IMR-90 (cell line): Measurements from ENCODE around the gene ZNF512. TPM values are rescaled to one million over a fixed set of nuclear protein-coding genes. Genes with fewer than 3 reads are reported as not detected.

ENCODE experiments used
- ATAC-seq: fragments of 200-7000 bp; cut with Tn5 transposase; 2 replicates; pipeline ENCODE4 v1.9.1; 2020; ENCODE audit warnings: low read depth, mild to moderate bottlenecking, moderate library complexity
- BruUV-seq: library from RNA; stranded (reverse); fragments of 400-500 nt; replicated peaks from 2 replicates; lab custom pipeline; 2021; lab: Mats Ljungman, UMichigan
- CTCF ChIA-PET: fragments of 300-600 bp; formaldehyde crosslinking; extraction: SDS; loops from one replicate; lab custom pipeline; 2021; ENCODE audit warnings: antibody characterized with exemption; lab: Yijun Ruan, JAX
- POLR2A ChIA-PET: fragments of 300-600 bp; sonication (Branson Sonifier 250); formaldehyde crosslinking; loops from one replicate; lab custom pipeline; 2022; ENCODE audit warnings: antibody characterized with exemption; ENCODE audit not compliant: unreplicated experiment; lab: Charles Lee
- DNase-seq: peaks from one replicate; pipeline ENCODE4 v3.0.0; 2013
- H2AFZ ChIP-seq: replicated peaks from 2 replicates; pipeline ENCODE3; 2013; ENCODE audit warnings: low read length, mild to moderate bottlenecking; ENCODE audit not compliant: poor library complexity
- H2AK5ac ChIP-seq: 2 replicates; pipeline ENCODE4 v1.6.1; 2013; ENCODE audit warnings: low read depth, low read length, inconsistent platforms
- H2AK9ac ChIP-seq: replicated peaks from 2 replicates; pipeline ENCODE3; 2013; ENCODE audit warnings: mild to moderate bottlenecking, low read depth, low read length, moderate library complexity; ENCODE audit not compliant: poor library complexity
- H2BK120ac ChIP-seq: 2 replicates; pipeline ENCODE4 v1.6.1; 2013; ENCODE audit warnings: low read depth, low read length, inconsistent platforms
- H2BK15ac ChIP-seq: 3 replicates; pipeline ENCODE4 v1.6.1; 2013; ENCODE audit warnings: low read depth, low read length, inconsistent platforms
- H2BK20ac ChIP-seq: 2 replicates; pipeline ENCODE4 v1.6.1; 2013; ENCODE audit warnings: low read depth, mild to moderate bottlenecking, inconsistent platforms, low read length, moderate library complexity
- H2BK5ac ChIP-seq: 2 replicates; pipeline ENCODE4 v1.6.1; 2013; ENCODE audit warnings: mild to moderate bottlenecking, low read depth, low read length, inconsistent platforms; ENCODE audit not compliant: poor library complexity, severe bottlenecking
- H3K14ac ChIP-seq: replicated peaks from 2 replicates; pipeline ENCODE4 v1.6.1; 2013; ENCODE audit warnings: low read depth, low read length, inconsistent platforms
- H3K18ac ChIP-seq: 2 replicates; pipeline ENCODE4 v1.6.1; 2013; ENCODE audit warnings: low read depth, low read length, control low read depth
- H3K23ac ChIP-seq: 2 replicates; pipeline ENCODE4 v1.6.1; 2013; ENCODE audit warnings: low read depth, low read length, inconsistent platforms
- H3K27ac ChIP-seq: 2 replicates; pipeline ENCODE4 v1.5.1; 2013; ENCODE audit warnings: mild to moderate bottlenecking, control low read depth, low read length; ENCODE audit not compliant: insufficient read depth
- H3K27me3 ChIP-seq: 2 replicates; pipeline ENCODE4 v1.6.1; 2013; ENCODE audit warnings: low read length; ENCODE audit not compliant: control insufficient read depth, insufficient read depth
- H3K36me3 ChIP-seq: 2 replicates; pipeline ENCODE4 v1.6.1; 2013; ENCODE audit warnings: low read length, mixed read lengths; ENCODE audit not compliant: control insufficient read depth, insufficient read depth
- H3K4ac ChIP-seq: 2 replicates; pipeline ENCODE4 v1.6.1; 2013; ENCODE audit warnings: low read depth, low read length, inconsistent platforms
- H3K4me1 ChIP-seq: 2 replicates; pipeline ENCODE4 v1.6.1; 2013; ENCODE audit warnings: low read length, mixed read lengths; ENCODE audit not compliant: control insufficient read depth, insufficient read depth
- H3K4me2 ChIP-seq: 2 replicates; pipeline ENCODE4 v1.6.1; 2013; ENCODE audit warnings: low read depth, mild to moderate bottlenecking, control low read depth, low read length, moderate library complexity
- H3K4me3 ChIP-seq: 2 replicates; pipeline ENCODE4 v1.5.1; 2013; ENCODE audit warnings: low read depth, mild to moderate bottlenecking, control low read depth, low read length, moderate library complexity; ENCODE audit not compliant: insufficient read depth
- H3K56ac ChIP-seq: 2 replicates; pipeline ENCODE4 v1.6.1; 2013; ENCODE audit warnings: low read length, inconsistent platforms; ENCODE audit not compliant: insufficient read depth; ENCODE audit errors: extremely low read depth
- H3K79me1 ChIP-seq, 2 experiments: 2 replicates each; pipeline ENCODE4 v1.6.1; 2013; ENCODE audit warnings: low read length in 2 of 2, inconsistent platforms in 1 of 2, low read depth in 1 of 2
- H3K9ac ChIP-seq: 2 replicates; pipeline ENCODE4 v1.6.1; 2013; ENCODE audit warnings: low read depth, low read length, control low read depth
- H3K9me1 ChIP-seq: 2 replicates; pipeline ENCODE4 v1.6.1; 2013; ENCODE audit warnings: low read length, inconsistent platforms; ENCODE audit not compliant: insufficient read depth
- H3K9me3 ChIP-seq: 2 replicates; pipeline ENCODE4 v1.6.1; 2013; ENCODE audit warnings: low read length; ENCODE audit not compliant: control insufficient read depth, insufficient read depth
- H4K20me1 ChIP-seq: 2 replicates; pipeline ENCODE4 v1.6.1; 2013; ENCODE audit warnings: low read length, inconsistent platforms; ENCODE audit not compliant: insufficient read depth
- H4K5ac ChIP-seq: 2 replicates; pipeline ENCODE4 v1.6.1; 2013; ENCODE audit warnings: mild to moderate bottlenecking, low read depth, low read length, control low read depth
- H4K8ac ChIP-seq, 2 experiments: 2 replicates each; pipeline ENCODE4 v1.6.1; 2013; ENCODE audit warnings: low read depth in 2 of 2, low read length in 2 of 2, control low read depth in 1 of 2, inconsistent platforms in 1 of 2
- H4K91ac ChIP-seq: 2 replicates; pipeline ENCODE4 v1.6.1; 2013; ENCODE audit warnings: low read depth, low read length, inconsistent platforms; ENCODE audit not compliant: insufficient read depth
- BHLHE40 ChIP-seq: fragments of 150-350 bp; IDR thresholded peaks from 2 replicates; pipeline ENCODE4 v1.6.1; 2016; ENCODE audit warnings: mild to moderate bottlenecking, low read depth, low read length
- CEBPB ChIP-seq: IDR thresholded peaks from 2 replicates; pipeline ENCODE4 v1.6.1; 2012; ENCODE audit warnings: low read depth, low read length, improper control_type of control experiment
- CHD1 ChIP-seq: IDR thresholded peaks from 2 replicates; pipeline ENCODE4 v1.6.1; 2012; ENCODE audit warnings: low read depth, low read length, improper control_type of control experiment
- FOS ChIP-seq: fragments of 150-350 bp; IDR thresholded peaks from 2 replicates; pipeline ENCODE4 v1.6.1; 2016; ENCODE audit warnings: low read depth, low read length
- MAFK ChIP-seq: IDR thresholded peaks from 2 replicates; pipeline ENCODE4 v1.6.1; 2012; ENCODE audit warnings: low read depth, low read length, improper control_type of control experiment
- MAZ ChIP-seq: IDR thresholded peaks from 2 replicates; pipeline ENCODE4 v1.6.1; 2012; ENCODE audit warnings: low read depth, mild to moderate bottlenecking, low read length, improper control_type of control experiment, moderate library complexity, borderline replicate concordance
- MXI1 ChIP-seq: IDR thresholded peaks from 2 replicates; pipeline ENCODE4 v1.6.1; 2012; ENCODE audit warnings: low read depth, mild to moderate bottlenecking, low read length, moderate library complexity, borderline replicate concordance
- NFE2L2 ChIP-seq: fragments of 150-350 bp; IDR thresholded peaks from 2 replicates; pipeline ENCODE4 v1.6.1; 2016; ENCODE audit warnings: low read depth, mild to moderate bottlenecking, low read length
- POLR2A ChIP-seq: IDR thresholded peaks from 2 replicates; pipeline ENCODE4 v1.6.1; 2012; ENCODE audit warnings: mild to moderate bottlenecking, low read depth, low read length
- RFX5 ChIP-seq: IDR thresholded peaks from 2 replicates; pipeline ENCODE4 v1.8.0; 2012; ENCODE audit warnings: low read depth, mild to moderate bottlenecking, low read length, moderate library complexity
- WGBS, 2 experiments: methylation state at CpG; one replicate each; pipeline versions ENCODE4 v1.1.5 to v1.1.7; 2013; ENCODE audit warnings: missing lambda C conversion rate in 2 of 2; ENCODE audit not compliant: insufficient read length in 1 of 2; ENCODE audit errors: extremely low coverage in 2 of 2; 5-methylcytosine and 5-hydroxymethylcytosine counted together
- dilution Hi-C: fragments of 300-500 bp; cut with HindIII; formaldehyde crosslinking; loops from one replicate; pipeline ENCODE4 v1.14.3; 2018; ENCODE audit warnings: low sequenced_read_pairs; ENCODE audit not compliant: unreplicated experiment
- in situ Hi-C: fragments of 300-500 bp; cut with MboI; formaldehyde crosslinking; loops from 3 replicates; pipeline ENCODE4 v1.14.3; 2019; ENCODE audit warnings: low sequenced_read_pairs, inconsistent platforms, mixed read lengths
- intact Hi-C: fragments of 100-400 bp; cut with micrococcal nuclease; formaldehyde crosslinking; loops from 2 replicates; pipeline ENCODE4 v1.10.0; 2022
- polyA plus RNA-seq, 3 experiments: library from polyadenylated mRNA; depleted of rRNA; stranded (reverse); fragments of >200 nt; gene quantifications; 2 replicates each; pipeline ENCODE4 v1.2.3, GENCODE V29; 2012; ENCODE audit warnings: low replicate concordance in 1 of 3
- total RNA-seq: library from RNA; depleted of rRNA; stranded (reverse); fragments of >200 nt; gene quantifications from 2 replicates; pipeline ENCODE4 v1.2.3, GENCODE V29; 2012

ZNF512 gene
- total and polyA plus RNA-seq, 2 of the 4 experiments (the other 2 are of a cell fraction) = 25.8 to 56.5 TPM

GRCh38 chr2:27636766-27637165 is 53.9 kb downstream of the ZNF512 start:
- Histone ChIP-seq H3K56ac (no peak overlapping the region), H4K5ac (no peak overlapping the region), H3K27ac (no peak overlapping the region), H3K79me1 (peaks cover 9 to 24% of the 10 kb centered on the region in 2 experiments; a peak in 3 of 4 replicates), H2BK5ac (no peak overlapping the region), H3K18ac (no peak overlapping the region), H2AFZ (no peak overlapping the region), H2AK9ac (no peak overlapping the region), H2BK15ac (no peak overlapping the region), H3K14ac (no peak overlapping the region), H3K23ac (no peak overlapping the region), H2AK5ac (no peak overlapping the region), H3K36me3 (peaks cover 33% of the 10 kb centered on the region), H4K8ac (no peak overlapping the region), H3K9ac (no peak overlapping the region), H4K91ac (no peak overlapping the region), H2BK120ac (no peak overlapping the region), H3K27me3 (no peaks in the 10 kb centered on the region), H3K4me1 (no peaks in the 10 kb centered on the region), H3K4me3 (no peak overlapping the region), H3K4ac (no peak overlapping the region), H3K4me2 (no peak overlapping the region), H3K9me1 (no peaks in the 10 kb centered on the region), H2BK20ac (no peak overlapping the region), H4K20me1 (peaks cover 4% of the 10 kb centered on the region; the same call in 1 of the 2 replicates), H3K9me3 (no peaks in the 10 kb centered on the region)
- BruUV-seq = no TSS peak
- no peak for ATAC-seq
- WGBS, 2 experiments = no CpG with 5 or more reads among the region's 5 CpGs
- TF ChIP-seq MXI1 (no peak), NFE2L2 (no peak), BHLHE40 (no peak), MAZ (no peak), MAFK (no peak), RFX5 (no peak), POLR2A (no peak), CEBPB (no peak), CHD1 (no peak), FOS (no peak)
- dilution Hi-C loops (no loop called here), intact Hi-C loops (no loop called here), in situ Hi-C loops (no loop called here)
- CTCF ChIA-PET = no interaction called here
- DNase-seq = peak; percentile 28
- POLR2A ChIA-PET = no interaction called here
